Keratinocyte (primary cell): ENCODE measurements around the gene ABCC11.

Experiments
- CTCF ChIP-seq, 3 experiments: IDR thresholded peaks in 1 of 3; conservative IDR thresholded peaks in 1 of 3; optimal IDR thresholded peaks in 1 of 3; 2 replicates in 2 of 3; 3 replicates in 1 of 3; pipeline versions ENCODE3 to v1.5.1; 2011; ENCODE audit warnings: low read length in 3 of 3, mild to moderate bottlenecking in 3 of 3, moderate library complexity in 2 of 3, control low read depth in 1 of 3, inconsistent platforms in 1 of 3; ENCODE audit not compliant: insufficient read depth in 2 of 3; ENCODE audit errors: extremely low read depth in 1 of 3
- EZH2 ChIP-seq: IDR thresholded peaks from one replicate; pipeline ENCODE4 v1.6.1; 2012; ENCODE audit warnings: inconsistent platforms, mild to moderate bottlenecking, low read length, moderate library complexity

DNA sequence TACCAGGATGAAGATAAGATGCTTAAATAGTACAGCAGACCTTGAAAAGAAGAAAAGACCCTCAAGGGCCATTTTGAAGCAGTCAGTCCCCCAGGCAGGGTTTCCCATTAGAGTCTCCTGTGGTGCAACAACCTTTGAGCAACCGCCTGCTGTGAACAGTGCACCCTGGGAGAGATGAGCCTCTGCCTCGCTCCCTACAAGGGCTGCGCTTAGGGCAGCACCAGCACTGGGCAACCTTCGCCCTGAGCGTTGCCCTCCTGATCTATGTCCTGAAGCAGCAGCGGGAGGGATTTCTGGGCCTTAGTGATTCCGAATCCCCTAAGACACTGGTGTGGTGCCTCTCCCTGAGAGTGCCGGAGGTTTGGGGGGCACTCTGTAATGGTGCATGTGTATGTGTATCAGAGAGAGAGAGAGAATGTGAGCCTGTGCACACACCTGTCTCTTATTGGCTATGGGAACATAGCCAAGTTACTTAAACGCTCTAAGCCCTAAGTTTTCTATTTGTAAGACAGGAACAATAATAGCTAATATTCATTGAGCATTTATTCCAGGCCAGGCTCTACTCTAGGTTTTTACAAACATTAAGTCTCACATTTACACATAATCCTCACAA is 66.4 kb downstream of the ABCC11 start:
- TF ChIP-seq CTCF (optimal IDR thresholded peaks at IDR 0.05 in 1 of 3, IDR thresholded peaks at IDR 0.05 in 1 of 3, conservative IDR thresholded peaks at IDR 0.05 in 1 of 3; ENCODE audit: extremely low read depth in 1 of 3, insufficient read depth in 2 of 3, low read length in 3 of 3) = no peak
- no peak for TF ChIP-seq EZH2
